ENCODE results near the gene DISP2.
A peak's percentile ranks its signal among the peaks of the same experiment; 100 is the strongest.

Gene DISP2

GRCh38 chr15:40421246-40422157 is 63.5 kb downstream of the DISP2 start:
- TF ChIP-seq ZNF565 (CRISPR knock-in tag; conservative IDR thresholded peaks at IDR 0.05; ENCODE audit: low read depth) (no peak), ISL1 (CRISPR knock-in tag; IDR thresholded peaks at IDR 0.05) (no peak)
- ATAC-seq = peak; percentile 97

- no peak for ATAC-seq
- TF ChIP-seq ZNF565 (CRISPR knock-in tag; conservative IDR thresholded peaks at IDR 0.05; ENCODE audit: low read depth) (no peak), POU6F1 (CRISPR knock-in tag; IDR thresholded peaks at IDR 0.05; ENCODE audit: borderline replicate concordance, low read depth) (no peak), ZFP30 (CRISPR knock-in tag; IDR thresholded peaks at IDR 0.05) (no peak), PATZ1 (CRISPR knock-in tag; IDR thresholded peaks at IDR 0.05; ENCODE audit: borderline replicate concordance) (no peak), ESRRG (CRISPR knock-in tag; IDR thresholded peaks at IDR 0.05) (no peak), ISL1 (CRISPR knock-in tag; IDR thresholded peaks at IDR 0.05) (no peak), OSR1 (CRISPR knock-in tag; IDR thresholded peaks at IDR 0.05) (no peak)
These were observed 66.6 kb downstream of the DISP2 start for GRCh38 chr15:40424483-40425115.

- no peak for TF ChIP-seq BACH2 (CRISPR knock-in tag; IDR thresholded peaks at IDR 0.05; ENCODE audit: borderline replicate concordance)
- TF ChIP-seq ARNTL (CRISPR knock-in tag; IDR thresholded peaks at IDR 0.05; ENCODE audit: borderline replicate concordance, low read depth) = no peak
- TF ChIP-seq ZFP30 (CRISPR knock-in tag; IDR thresholded peaks at IDR 0.05) = no peak
- TF ChIP-seq CREB5 (CRISPR knock-in tag; IDR thresholded peaks at IDR 0.05; ENCODE audit: low read depth) = no peak
- no peak for TF ChIP-seq PATZ1 (CRISPR knock-in tag; IDR thresholded peaks at IDR 0.05; ENCODE audit: borderline replicate concordance)
- ATAC-seq = no peak
These were observed 67.7 kb downstream of the DISP2 start for GRCh38 chr15:40425681-40426080.

- no peak for ATAC-seq
- TF ChIP-seq ZNF70 (CRISPR knock-in tag; IDR thresholded peaks at IDR 0.05) = no peak
- no peak for TF ChIP-seq ZNF565 (CRISPR knock-in tag; conservative IDR thresholded peaks at IDR 0.05; ENCODE audit: low read depth)
- TF ChIP-seq CREB5 (CRISPR knock-in tag; IDR thresholded peaks at IDR 0.05; ENCODE audit: low read depth) = no peak
- TF ChIP-seq ZFP3 (CRISPR knock-in tag; IDR thresholded peaks at IDR 0.05) = no peak
- no peak for TF ChIP-seq PATZ1 (CRISPR knock-in tag; IDR thresholded peaks at IDR 0.05; ENCODE audit: borderline replicate concordance)
- TF ChIP-seq ISL1 (CRISPR knock-in tag; IDR thresholded peaks at IDR 0.05) = no peak
- TF ChIP-seq ZC3H10 (CRISPR knock-in tag; IDR thresholded peaks at IDR 0.05) = no peak
- TF ChIP-seq RARB (CRISPR knock-in tag; IDR thresholded peaks at IDR 0.05) = no peak
- TF ChIP-seq ARNTL (CRISPR knock-in tag; IDR thresholded peaks at IDR 0.05; ENCODE audit: borderline replicate concordance, low read depth) = no peak
- no peak for TF ChIP-seq CSRNP3 (CRISPR knock-in tag; IDR thresholded peaks at IDR 0.05)
- no peak for TF ChIP-seq TCF4 (CRISPR knock-in tag; IDR thresholded peaks at IDR 0.05; ENCODE audit: borderline replicate concordance)
- TF ChIP-seq ZFP30 (CRISPR knock-in tag; IDR thresholded peaks at IDR 0.05) = no peak
- no peak for TF ChIP-seq PPARA (CRISPR knock-in tag; IDR thresholded peaks at IDR 0.05; ENCODE audit: borderline replicate concordance)
- TF ChIP-seq TSHZ2 (CRISPR knock-in tag; IDR thresholded peaks at IDR 0.05) = no peak
These were observed 69.2 kb downstream of the DISP2 start for GRCh38 chr15:40427188-40427587.

Measured in SK-N-SH treated with all-trans-retinoic acid at 6 μM for 48 hours (cell line).